ENCODE measurements around the gene SUFU. TPM values are rescaled to one million over a fixed set of nuclear protein-coding genes. Genes with fewer than 3 reads are reported as not detected.

Gene SUFU
- total RNA-seq, 2 experiments from 2014 or later, result 8.2 to 10.0 TPM

GRCh38 chr10:102645388-102645740 is 141.6 kb downstream of the SUFU start:
- no peaks in the 10 kb centered on the region for H3K27me3 Mint-ChIP-seq
- no peaks in the 10 kb centered on the region for H3K9me3 Mint-ChIP-seq
- intact Hi-C loops (cut with micrococcal nuclease), result loop anchor here (5.0 to 10.0 kb wide), 2 partner anchors 213 to 831 kb away; partner anchors contain the start of genes CUEDC2 and OGA
- peak overlapping the region; percentile 98 for H3K4me3 Mint-ChIP-seq
- peaks cover 18% of the 10 kb centered on the region for H3K36me3 Mint-ChIP-seq
- DNase-seq, result peak; percentile 67
- H3K4me1 Mint-ChIP-seq (ENCODE audit: low read depth), result peaks cover 46% of the 10 kb centered on the region
- CTCF ChIA-PET, result interaction anchor here (1.2 to 3.5 kb wide), 8 partner anchors 11 to 143 kb away, joined by 3 to 27 read pairs (median 8); partner anchors contain the start of genes ACTR1A, ARL3 and SFXN2
- peak overlapping the region; percentile 100 for H3K27ac Mint-ChIP-seq
- POLR2A ChIA-PET, result interaction anchor here (1.0 to 4.1 kb wide), 13 partner anchors 9 to 225 kb away, joined by 3 to 53 read pairs (median 10); partner anchors contain the start of genes ACTR1A, ARL3, FBXL15 and SFXN2

GRCh38 chr10:102645741-102646609 is 142.2 kb downstream of the SUFU start:
- ChIA-PET CTCF (interaction anchor here (0.7 to 3.5 kb wide), 8 partner anchors 13 to 68 kb away, joined by 3 to 27 read pairs (median 6); partner anchors contain the start of genes ARL3 and SFXN2), POLR2A (interaction anchor here (1.0 to 4.1 kb wide), 13 partner anchors 9 to 226 kb away, joined by 3 to 53 read pairs (median 10); partner anchors contain the start of genes ACTR1A, ARL3, FBXL15 and SFXN2)
- Mint-ChIP-seq H3K4me3 (peak overlapping the region; percentile 98), H3K4me1 (ENCODE audit: low read depth) (peaks cover 52% of the 10 kb centered on the region), H3K9me3 (no peaks in the 10 kb centered on the region), H3K27me3 (no peaks in the 10 kb centered on the region), H3K36me3 (peaks cover 18% of the 10 kb centered on the region), H3K27ac (peak overlapping the region; percentile 100)
- intact Hi-C loops (cut with micrococcal nuclease), result loop anchor here (1.0 to 10.0 kb wide), 8 partner anchors 15 to 831 kb away; partner anchors contain the start of genes ARL3, CUEDC2, OGA and SFXN2
- peak; percentile 89 for DNase-seq

- Mint-ChIP-seq H3K9me3 (no peaks in the 10 kb centered on the region), H3K4me3 (peak overlapping the region; percentile 98), H3K4me1 (ENCODE audit: low read depth) (peaks cover 55% of the 10 kb centered on the region), H3K27ac (peak overlapping the region; percentile 100), H3K27me3 (no peaks in the 10 kb centered on the region), H3K36me3 (peaks cover 18% of the 10 kb centered on the region)
- intact Hi-C loops (cut with micrococcal nuclease), result loop anchor here (1.0 to 10.0 kb wide), 8 partner anchors 14 to 832 kb away; partner anchors contain the start of genes ARL3, CUEDC2, OGA and SFXN2
- DNase-seq, result peak; percentile 77
- ChIA-PET POLR2A (interaction anchor here (1.0 to 4.1 kb wide), 10 partner anchors 8 to 227 kb away, joined by 3 to 53 read pairs (median 11); partner anchors contain the start of genes ACTR1A, ARL3, FBXL15 and SFXN2), CTCF (interaction anchor here (0.7 to 3.5 kb wide), 5 partner anchors 12 to 67 kb away, joined by 3 to 27 read pairs (median 8); partner anchors contain the start of genes ARL3 and SFXN2)
Observed at GRCh38 chr10:102646610-102647442, 143.1 kb downstream of the SUFU start.

GRCh38 chr10:102647443-102648268 is 143.9 kb downstream of the SUFU start:
- ChIA-PET CTCF (interaction anchor here (2.0 kb wide), 1 partner anchor 27 kb away, joined by 16 read pairs; no protein-coding TSS in a partner anchor), POLR2A (interaction anchor here (3.8 to 4.1 kb wide), 2 partner anchors 13 to 65 kb away, joined by 44 to 53 read pairs; partner anchors contain the start of genes ARL3 and SFXN2)
- Mint-ChIP-seq H3K9me3 (no peaks in the 10 kb centered on the region), H3K4me1 (ENCODE audit: low read depth) (peaks cover 62% of the 10 kb centered on the region), H3K27me3 (no peaks in the 10 kb centered on the region), H3K36me3 (peaks cover 20% of the 10 kb centered on the region), H3K4me3 (peak overlapping the region; percentile 98), H3K27ac (peak overlapping the region; percentile 100)
- intact Hi-C loops (cut with micrococcal nuclease), result loop anchor here (5.0 to 10.0 kb wide), 2 partner anchors 215 to 833 kb away; partner anchors contain the start of genes CUEDC2 and OGA
- DNase-seq, result no peak

GRCh38 chr10:102648269-102648888 is 144.6 kb downstream of the SUFU start:
- CTCF ChIA-PET, result no interaction called here
- no peak for DNase-seq
- POLR2A ChIA-PET, result no interaction called here
- peaks cover 25% of the 10 kb centered on the region for H3K36me3 Mint-ChIP-seq
- H3K4me3 Mint-ChIP-seq, result peak overlapping the region; percentile 98
- H3K27ac Mint-ChIP-seq, result peak overlapping the region; percentile 100
- peaks cover 69% of the 10 kb centered on the region for H3K4me1 Mint-ChIP-seq (ENCODE audit: low read depth)
- no peaks in the 10 kb centered on the region for H3K9me3 Mint-ChIP-seq
- no peaks in the 10 kb centered on the region for H3K27me3 Mint-ChIP-seq
- intact Hi-C loops (cut with micrococcal nuclease), result loop anchor here (5.0 to 10.0 kb wide), 2 partner anchors 216 to 834 kb away; partner anchors contain the start of genes CUEDC2 and OGA

- H3K36me3 Mint-ChIP-seq, result peaks cover 31% of the 10 kb centered on the region
- H3K4me3 Mint-ChIP-seq, result peak overlapping the region; percentile 98
- H3K27ac Mint-ChIP-seq, result peak overlapping the region; percentile 100
- peak; percentile 52 for DNase-seq
- ChIA-PET CTCF (interaction anchor here (0.6 to 1.3 kb wide), 3 partner anchors 11 to 841 kb away, joined by 3 to 4 read pairs (median 3); no protein-coding TSS in a partner anchor), POLR2A (interaction anchor here (0.9 to 1.3 kb wide), 2 partner anchors 16 to 37 kb away, joined by 3 read pairs; no protein-coding TSS in a partner anchor)
- H3K4me1 Mint-ChIP-seq (ENCODE audit: low read depth), result peaks cover 70% of the 10 kb centered on the region
- H3K27me3 Mint-ChIP-seq, result no peaks in the 10 kb centered on the region
- H3K9me3 Mint-ChIP-seq, result no peaks in the 10 kb centered on the region
- intact Hi-C loops (cut with micrococcal nuclease), result loop anchor here (5.0 to 10.0 kb wide), 2 partner anchors 217 to 834 kb away; partner anchors contain the start of genes CUEDC2 and OGA
Observed at GRCh38 chr10:102648889-102649796, 145.4 kb downstream of the SUFU start.

GRCh38 chr10:102649797-102650654 is 146.3 kb downstream of the SUFU start:
- H3K36me3 Mint-ChIP-seq, result peaks cover 34% of the 10 kb centered on the region
- DNase-seq, result no peak
- H3K9me3 Mint-ChIP-seq, result no peaks in the 10 kb centered on the region
- POLR2A ChIA-PET, result interaction anchor here (0.9 to 1.3 kb wide), 2 partner anchors 15 to 37 kb away, joined by 3 read pairs; no protein-coding TSS in a partner anchor
- intact Hi-C loops (cut with micrococcal nuclease), result loop anchor here (5.0 to 10.0 kb wide), 2 partner anchors 218 to 835 kb away; partner anchors contain the start of genes CUEDC2 and OGA
- no peaks in the 10 kb centered on the region for H3K27me3 Mint-ChIP-seq
- H3K27ac Mint-ChIP-seq, result peak overlapping the region; percentile 94
- peaks cover 73% of the 10 kb centered on the region for H3K4me1 Mint-ChIP-seq (ENCODE audit: low read depth)
- H3K4me3 Mint-ChIP-seq, result no peak overlapping the region
- CTCF ChIA-PET, result interaction anchor here (0.6 to 1.3 kb wide), 3 partner anchors 11 to 840 kb away, joined by 3 to 4 read pairs (median 3); no protein-coding TSS in a partner anchor

- H3K4me1 Mint-ChIP-seq (ENCODE audit: low read depth), result peaks cover 73% of the 10 kb centered on the region
- intact Hi-C loops (cut with micrococcal nuclease), result no loop called here
- no peak for DNase-seq
- ChIA-PET CTCF (interaction anchor here (0.6 to 1.3 kb wide), 2 partner anchors 19 to 57 kb away, joined by 3 to 4 read pairs; no protein-coding TSS in a partner anchor), POLR2A (interaction anchor here (1.3 kb wide), 1 partner anchor 14 kb away, joined by 3 read pairs; no protein-coding TSS in a partner anchor)
- no peaks in the 10 kb centered on the region for H3K9me3 Mint-ChIP-seq
- H3K4me3 Mint-ChIP-seq, result peak overlapping the region; percentile 41
- H3K36me3 Mint-ChIP-seq, result peaks cover 31% of the 10 kb centered on the region
- peak overlapping the region; percentile 94 for H3K27ac Mint-ChIP-seq
- no peaks in the 10 kb centered on the region for H3K27me3 Mint-ChIP-seq
Observed at GRCh38 chr10:102650655-102651454, 147.1 kb downstream of the SUFU start.

Measured in activated CD4-positive, alpha-beta memory T cell treated with anti-CD3 and anti-CD28 coated beads for 36 hours (primary cell).